DMS53 (cell line): ENCODE data around the gene AGTRAP.
A peak's percentile ranks its signal among the peaks of the same experiment; 100 is the strongest.

Experiments used
- DNase-seq: peaks from one replicate; lab custom pipeline; 2025; lab: John Stamatoyannopoulos, UW

AGTRAP gene

GRCh38 chr1:11784256-11784992 is 48.5 kb downstream of the AGTRAP start:
- DNase-seq, result peak; percentile 34

GRCh38 chr1:11784993-11785769 is 49.2 kb downstream of the AGTRAP start:
- peak; percentile 82 for DNase-seq

- no peak for DNase-seq
Observed at GRCh38 chr1:11786168-11786567, 50.2 kb downstream of the AGTRAP start.

GRCh38 chr1:11787251-11787803 is 51.4 kb downstream of the AGTRAP start:
- peak; percentile 34 for DNase-seq

- DNase-seq, result no peak
Observed at GRCh38 chr1:11787804-11788436, 52.0 kb downstream of the AGTRAP start.

- DNase-seq, result no peak
Observed at GRCh38 chr1:11788549-11789053, 52.7 kb downstream of the AGTRAP start.

- DNase-seq, result no peak
Observed at GRCh38 chr1:11789126-11790067, 53.5 kb downstream of the AGTRAP start.

GRCh38 chr1:11790101-11790879 is 54.4 kb downstream of the AGTRAP start:
- DNase-seq, result no peak

GRCh38 chr1:11790880-11791715 is 55.2 kb downstream of the AGTRAP start:
- DNase-seq, result peak; percentile 25

- DNase-seq, result no peak
Observed at GRCh38 chr1:11792106-11792505, 56.2 kb downstream of the AGTRAP start.

- DNase-seq, result no peak
Observed at GRCh38 chr1:11793819-11794218, 57.9 kb downstream of the AGTRAP start.

- DNase-seq, result no peak
Observed at GRCh38 chr1:11794446-11795237, 58.7 kb downstream of the AGTRAP start.

GRCh38 chr1:11795238-11795890 is 59.4 kb downstream of the AGTRAP start:
- no peak for DNase-seq

- DNase-seq, result no peak
Observed at GRCh38 chr1:11796036-11796828, 60.3 kb downstream of the AGTRAP start.

GRCh38 chr1:11797525-11798216 is 61.7 kb downstream of the AGTRAP start:
- no peak for DNase-seq

GRCh38 chr1:11799099-11799498 is 63.2 kb downstream of the AGTRAP start:
- no peak for DNase-seq

- no peak for DNase-seq
Observed at GRCh38 chr1:11799896-11800295, 64.0 kb downstream of the AGTRAP start.
